Kidney capillary endothelial cell (primary cell): ENCODE measurements around the gene GGA3.
"Not testable (repeated sequence)": the region's sequence is repeated elsewhere in the genome, so short reads cannot be mapped to it uniquely, and the experiment has no call there.

Experiments used
- DNase-seq: peaks from one replicate; pipeline ENCODE4 v3.0.0-alpha.2; 2018; ENCODE audit warnings: low spot score

GGA3 gene

DNA sequence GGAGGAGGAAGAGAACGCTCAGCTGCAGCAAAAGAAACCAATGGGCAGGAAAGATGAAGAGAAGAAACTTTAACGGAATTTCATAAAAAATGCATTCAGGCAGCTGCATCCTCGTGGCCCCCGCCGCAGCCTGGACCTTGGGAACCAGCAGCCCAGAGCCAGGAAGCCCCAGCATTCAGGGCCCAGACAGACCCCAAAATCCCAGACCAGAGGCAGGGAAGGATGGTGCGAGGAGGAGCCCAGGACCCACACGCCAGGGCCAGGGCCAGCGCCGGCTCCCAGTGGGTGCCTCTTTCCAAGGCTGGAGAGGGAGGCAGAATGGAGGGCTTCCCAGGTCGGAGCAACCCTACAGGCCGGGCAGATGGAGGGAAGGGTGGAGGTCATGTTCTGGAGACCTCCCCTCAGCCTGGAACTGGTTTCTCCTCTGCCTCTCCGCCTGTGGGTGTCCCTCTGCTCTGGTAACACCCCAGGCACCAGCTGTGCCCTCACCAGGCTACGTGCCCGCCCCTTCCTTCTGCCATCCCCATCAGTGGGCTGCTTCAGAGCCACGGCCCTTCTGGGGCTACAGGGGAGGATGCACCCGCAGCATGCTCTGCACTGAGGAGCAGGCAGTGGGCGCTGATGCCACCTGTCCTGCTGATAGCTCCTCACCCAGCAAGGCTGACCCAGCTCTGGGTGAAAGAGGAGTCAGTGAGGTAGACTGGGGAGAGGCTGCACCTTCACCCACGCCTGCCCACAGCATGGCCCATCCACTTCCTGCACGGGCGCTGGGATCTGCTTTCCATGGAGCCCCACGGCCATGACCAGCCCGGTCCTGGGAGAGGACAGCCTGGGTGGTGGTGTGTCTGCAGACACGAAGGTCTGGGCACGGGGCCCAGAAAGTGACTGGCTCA lies 10.8 kb upstream of the GGA3 start:
- DNase-seq, result no peak

DNA sequence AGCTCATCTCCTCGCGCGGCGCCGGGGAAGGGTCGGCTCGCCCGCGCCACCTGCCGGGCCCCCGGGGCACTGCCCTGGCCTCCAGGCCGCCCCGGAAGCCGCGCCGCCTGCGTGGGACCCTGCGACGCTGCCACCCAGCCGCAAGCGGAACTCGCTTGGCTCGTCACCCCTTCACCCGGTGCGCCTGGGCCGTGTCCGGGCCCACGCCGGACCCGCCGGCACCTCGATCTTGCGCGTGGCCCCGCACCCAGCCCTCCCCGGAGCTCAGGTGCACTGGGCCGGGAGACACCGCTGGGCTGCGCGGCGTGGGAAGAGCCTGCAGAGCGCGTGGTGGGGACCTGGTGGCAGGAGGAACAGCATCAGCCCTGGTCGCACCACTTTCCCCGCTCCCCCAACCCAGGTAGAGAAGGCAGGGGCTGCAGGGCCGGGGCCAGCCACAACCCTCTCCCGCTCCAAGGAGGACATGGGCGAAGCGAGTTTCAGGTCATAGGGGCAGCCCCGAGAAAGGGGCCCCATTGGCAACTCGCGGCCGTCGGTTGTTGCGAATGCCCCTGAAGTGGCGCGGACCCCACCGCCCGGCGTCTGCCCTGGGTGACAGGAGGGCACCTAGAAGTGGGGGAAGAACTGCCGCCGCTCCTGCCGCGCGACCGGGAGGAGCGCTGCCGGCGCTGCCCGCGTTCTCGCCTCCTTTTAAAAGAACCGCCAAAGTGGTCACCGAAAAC lies 10.0 kb upstream of the GGA3 start:
- DNase-seq, result peak; percentile 69

DNA sequence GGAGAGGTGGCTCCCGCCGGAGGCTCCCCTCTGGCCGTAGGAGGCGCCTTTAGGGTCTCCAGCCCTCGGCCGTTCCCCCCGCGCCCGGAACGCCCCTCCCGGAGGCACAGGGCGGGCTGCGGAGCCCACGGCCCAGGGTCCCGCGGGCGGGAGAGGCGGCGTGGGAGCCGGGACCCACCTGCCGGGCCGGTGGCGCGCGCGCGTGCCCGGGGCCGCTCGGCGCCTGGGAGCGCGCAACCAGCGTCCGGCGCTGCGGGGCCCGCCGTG lies 9.5 kb upstream of the GGA3 start, which contains the start of gene MIF4GD:
Gene MIF4GD (minus strand): TSS at position 266 of the 267 bp plus-strand sequence. CDS start 1,036 bp downstream, outside the sequence.
- DNase-seq, result no peak

DNA sequence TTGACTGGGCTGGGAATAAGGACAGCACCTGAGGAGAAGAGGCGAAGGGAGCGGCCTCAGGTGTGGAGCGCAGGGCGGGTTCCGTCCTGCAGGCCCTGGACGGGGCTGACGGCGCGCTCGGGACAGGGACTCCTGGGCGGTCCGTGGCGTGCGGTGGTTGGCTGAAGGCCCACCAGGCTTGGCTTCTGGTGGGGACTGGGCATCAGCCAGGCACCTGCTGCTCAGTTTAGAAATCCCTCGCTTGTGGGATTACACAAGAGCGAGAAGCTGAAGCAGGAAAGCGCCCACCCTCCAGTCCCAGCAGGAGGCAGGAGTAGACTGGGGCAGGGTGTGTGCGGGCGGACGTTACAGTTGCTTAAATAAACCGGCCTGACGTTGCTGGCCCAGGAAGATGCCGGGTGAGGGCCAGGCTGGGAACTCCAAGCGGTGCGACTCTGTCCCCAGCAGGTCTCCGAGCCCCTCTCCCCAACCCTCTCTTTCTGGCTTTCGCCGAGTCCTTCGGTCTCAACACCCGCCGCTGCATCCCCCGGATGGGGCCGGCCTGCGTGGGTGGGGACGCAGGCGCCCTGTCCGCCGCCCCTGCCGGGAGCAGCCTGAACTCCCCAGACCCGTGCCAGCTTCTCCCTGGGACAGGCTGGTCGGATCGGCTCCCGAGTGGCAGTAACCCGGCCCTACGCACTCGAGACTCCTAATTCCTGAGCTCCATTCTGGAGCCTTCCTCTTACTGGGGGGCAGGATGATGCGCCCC lies 9.0 kb upstream of the GGA3 start:
- peak; percentile 49 for DNase-seq

DNA sequence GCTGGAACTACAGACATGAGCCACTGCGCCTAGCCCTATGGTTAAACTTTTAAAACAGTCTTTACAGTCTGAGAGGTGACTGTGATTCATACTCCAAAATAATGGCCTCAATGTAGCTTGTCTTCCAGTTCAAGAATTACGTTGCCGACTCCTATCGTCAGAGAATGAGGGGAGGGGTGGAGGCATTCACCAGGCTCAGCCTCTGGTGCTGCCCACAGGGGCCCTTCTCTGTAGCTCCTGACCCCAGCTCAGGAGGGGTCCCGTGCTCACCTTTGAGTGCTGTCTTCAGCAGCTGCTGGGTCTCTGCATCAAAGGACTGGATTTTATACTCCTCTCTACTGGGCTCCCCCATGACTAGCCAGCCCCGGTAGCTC lies 8.4 kb upstream of the GGA3 start:
- no peak for DNase-seq

DNA sequence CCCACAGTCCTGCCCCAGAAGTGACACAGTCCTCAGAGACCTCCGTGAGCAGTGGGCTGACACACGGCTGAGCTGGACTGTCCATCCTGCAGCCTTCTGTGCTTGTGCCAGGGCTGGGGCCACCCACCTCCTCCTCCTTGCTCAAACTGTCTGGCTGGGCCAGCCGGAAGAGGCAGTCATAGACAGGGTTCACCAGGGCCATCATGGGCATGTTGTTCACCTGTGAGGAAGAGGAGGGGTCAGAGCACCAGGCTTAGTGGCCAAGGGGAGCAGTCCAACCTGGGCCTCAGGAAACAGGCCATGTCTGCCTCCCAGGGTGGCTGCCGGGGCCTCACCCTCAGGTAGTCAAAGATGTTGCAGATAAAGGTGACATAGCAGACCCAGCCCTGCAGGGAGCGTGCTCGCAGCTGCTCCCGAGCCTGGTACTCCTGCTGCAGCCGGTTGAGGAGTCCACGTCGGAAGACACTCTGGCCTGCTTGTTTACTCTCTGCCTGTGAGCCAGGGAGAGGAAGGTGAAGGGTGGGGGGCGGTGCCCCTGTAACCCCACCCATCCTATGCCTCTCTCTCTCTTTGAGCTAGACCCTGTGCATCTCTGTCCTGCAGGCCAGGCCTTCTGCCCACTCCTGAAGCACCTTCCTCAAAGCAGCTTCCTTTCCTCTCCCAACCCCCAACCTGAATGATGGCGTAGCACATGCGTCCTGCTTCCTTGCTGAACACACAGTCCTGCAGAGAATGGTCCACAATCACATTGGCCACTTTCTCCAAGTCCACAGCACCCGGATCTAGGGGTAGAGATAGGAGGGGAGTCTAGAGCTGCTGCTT lies 6.2 kb upstream of the GGA3 start:
- no peak for DNase-seq

DNA sequence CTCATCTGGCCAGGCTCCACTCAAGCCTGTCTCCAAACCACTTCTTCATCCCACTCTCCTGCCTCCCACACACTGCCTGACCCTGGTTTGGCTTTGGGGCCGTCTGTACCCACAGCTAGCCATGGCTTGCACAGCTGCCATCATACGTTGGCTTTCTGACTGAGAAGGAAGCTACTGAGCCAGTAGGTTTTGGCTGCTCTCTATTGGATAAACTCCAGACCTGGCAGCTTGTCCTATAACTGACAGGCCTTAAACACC lies 5.7 kb upstream of the GGA3 start:
- no peak for DNase-seq

DNA sequence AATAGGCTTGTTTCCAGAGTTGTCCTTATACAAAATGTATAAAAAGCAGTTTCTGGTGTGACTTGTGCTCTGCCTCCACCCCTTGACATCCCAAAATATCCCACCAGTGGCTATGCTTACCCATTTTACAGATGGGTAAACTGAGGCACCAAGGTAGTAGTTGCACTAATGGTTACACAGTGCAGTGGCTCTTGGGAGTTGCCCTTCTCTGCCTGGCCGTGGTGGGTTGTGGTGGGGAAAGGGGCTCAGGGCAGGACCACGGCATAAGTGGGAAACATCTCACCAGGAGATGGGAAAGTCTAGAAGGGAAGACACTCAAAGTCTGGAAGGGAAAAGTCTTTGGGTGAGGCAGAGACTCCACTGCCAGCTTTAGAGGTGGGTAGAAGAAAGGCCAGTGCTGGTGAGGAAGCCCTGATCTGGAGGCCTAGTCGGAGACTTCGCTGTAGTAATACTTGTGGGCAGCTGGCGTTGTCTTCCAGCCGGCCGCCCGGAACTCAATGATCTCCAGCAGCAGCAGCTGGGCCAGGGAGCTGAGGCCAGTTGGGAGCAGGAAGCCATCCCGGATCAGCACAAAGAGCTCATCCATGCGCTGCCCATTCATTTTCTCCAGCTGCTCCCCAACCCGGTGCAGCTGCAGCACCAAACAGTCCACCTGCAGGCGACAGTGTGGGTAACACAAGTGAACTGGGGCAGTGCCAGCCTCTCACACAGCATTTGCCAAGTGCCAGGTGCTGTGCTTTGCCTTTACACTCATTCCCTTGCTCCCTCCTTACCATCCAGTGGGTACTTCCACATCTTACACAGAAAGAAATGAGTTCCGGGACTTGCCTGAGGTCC lies 5.1 kb upstream of the GGA3 start:
- no peak for DNase-seq

DNA sequence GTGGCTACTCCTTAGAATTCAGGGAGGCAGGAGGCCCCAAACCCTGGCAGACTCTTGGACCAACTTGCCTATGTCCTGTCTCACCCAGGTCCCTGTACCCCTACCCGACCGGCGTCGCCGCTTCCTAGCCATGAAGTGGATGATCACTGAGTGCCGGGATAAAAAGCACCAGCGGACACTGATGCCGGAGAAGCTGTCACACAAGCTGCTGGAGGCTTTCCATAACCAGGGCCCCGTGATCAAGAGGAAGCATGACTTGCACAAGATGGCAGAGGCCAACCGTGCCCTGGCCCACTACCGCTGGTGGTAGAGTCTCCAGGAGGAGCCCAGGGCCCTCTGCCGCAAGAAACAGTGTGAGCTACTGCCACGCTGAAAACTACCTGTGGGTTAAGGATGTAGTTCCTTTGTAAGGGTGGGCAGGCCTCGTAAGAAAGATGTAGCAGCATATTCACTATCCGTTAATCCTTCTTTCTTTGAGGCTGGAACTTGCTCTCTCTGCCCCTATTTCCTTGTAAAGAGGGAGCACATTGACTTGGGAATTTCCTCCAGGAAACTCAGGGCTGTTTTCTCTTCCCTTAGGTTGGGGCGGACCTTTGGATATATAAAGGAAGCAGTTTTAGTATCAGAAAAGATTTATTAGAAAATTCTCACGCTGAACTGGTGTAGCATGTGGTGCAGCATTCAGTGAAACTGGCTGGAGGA lies 4.4 kb upstream of the GGA3 start:
- DNase-seq, result peak; percentile 55

DNA sequence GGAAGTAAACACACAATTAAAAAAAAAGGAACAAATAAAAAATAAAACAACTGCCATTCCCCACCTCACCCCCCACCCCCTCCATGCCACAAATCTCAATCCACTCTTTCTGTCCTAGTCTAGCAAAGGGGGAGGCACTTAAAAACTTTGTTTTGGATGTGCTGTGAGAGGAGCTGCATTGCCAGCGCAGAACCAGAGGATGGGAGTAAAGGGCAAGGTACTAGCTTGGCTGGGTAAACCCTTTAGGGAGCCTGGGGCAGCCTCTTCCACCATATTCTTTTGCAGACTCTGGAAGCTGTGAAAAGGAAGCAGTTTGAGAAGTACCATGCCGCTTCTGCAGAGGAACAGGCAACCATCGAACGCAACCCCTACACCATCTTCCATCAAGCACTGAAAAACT lies 1.6 kb upstream of the GGA3 start:
- DNase-seq, result no peak

DNA sequence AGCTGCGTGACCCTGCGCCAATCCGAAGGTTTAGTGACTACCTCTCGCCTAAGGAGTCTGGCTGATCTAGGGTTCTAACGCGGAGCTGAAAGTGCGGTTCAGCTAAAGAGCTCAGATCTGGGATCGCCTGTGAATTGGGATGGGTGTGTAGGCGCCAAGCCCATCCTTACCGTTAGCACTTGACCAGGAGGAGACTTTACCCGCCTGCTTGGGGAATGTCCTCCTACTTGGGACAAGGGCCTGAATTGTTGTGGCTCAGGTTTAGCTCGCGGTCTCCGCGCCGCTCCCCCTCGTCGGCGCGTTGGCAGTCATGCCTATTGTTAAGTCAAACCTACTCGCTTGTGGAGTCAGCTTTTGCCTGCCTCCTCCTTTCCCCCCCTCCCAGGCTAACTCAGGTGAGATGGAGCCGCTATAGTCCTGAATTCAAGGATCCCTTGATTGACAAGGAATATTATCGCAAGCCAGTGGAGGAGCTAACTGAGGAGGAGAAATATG lies 753 bp upstream of the GGA3 start:
- no peak for DNase-seq

DNA sequence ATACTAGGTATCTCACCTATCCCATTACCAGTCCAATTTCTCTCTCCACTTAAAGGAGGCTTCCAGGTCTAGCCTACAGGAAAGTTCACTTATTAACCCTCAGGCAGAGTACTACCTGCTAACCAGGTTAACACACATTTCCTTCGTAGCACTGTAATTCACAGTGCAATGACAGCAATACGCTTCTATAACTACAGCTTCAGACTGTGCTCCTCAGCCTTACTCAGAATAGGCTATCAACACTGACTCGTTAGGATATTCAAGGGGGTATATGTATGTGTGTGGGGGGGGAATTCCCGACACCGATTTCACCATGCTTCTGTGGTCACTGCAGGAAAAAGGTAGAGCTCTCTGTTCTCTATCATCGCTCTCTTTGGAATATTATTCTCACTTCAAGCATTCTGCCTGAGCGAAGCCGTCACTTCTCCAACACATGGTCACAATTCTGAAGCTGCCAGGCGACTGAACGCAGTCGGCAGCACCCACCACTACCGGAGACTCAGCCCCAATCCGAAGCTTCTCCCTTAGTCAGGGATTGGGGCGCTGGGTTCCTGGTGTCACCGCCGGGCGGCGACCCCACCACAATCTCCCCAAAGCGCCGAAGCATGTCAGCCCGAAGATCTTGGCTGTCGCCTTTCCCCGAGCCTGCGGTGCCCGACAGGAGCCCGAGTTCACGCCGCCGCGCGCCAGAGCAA lies 618 bp downstream of the GGA3 start:
- DNase-seq, result no peak

DNA sequence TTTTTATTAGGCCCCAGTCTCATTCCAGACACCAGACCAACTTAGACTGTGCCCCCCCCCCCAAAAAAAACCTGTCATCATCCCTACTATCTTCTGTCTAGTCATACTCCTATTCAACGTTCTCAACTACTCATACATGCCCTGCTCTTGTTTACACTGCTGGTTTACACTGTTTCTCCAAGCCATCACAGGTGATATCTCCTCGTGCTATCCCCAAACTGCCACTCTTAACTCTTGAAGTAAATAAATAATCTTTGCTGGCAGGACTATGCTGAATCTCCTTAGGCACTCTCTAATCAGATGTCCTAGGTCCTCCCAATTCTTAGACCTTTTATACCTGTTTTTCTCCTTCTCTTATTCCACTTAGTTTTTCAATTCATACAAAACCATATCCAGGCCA lies 4.2 kb downstream of the GGA3 start:
- not testable (repeated sequence) for DNase-seq

DNA sequence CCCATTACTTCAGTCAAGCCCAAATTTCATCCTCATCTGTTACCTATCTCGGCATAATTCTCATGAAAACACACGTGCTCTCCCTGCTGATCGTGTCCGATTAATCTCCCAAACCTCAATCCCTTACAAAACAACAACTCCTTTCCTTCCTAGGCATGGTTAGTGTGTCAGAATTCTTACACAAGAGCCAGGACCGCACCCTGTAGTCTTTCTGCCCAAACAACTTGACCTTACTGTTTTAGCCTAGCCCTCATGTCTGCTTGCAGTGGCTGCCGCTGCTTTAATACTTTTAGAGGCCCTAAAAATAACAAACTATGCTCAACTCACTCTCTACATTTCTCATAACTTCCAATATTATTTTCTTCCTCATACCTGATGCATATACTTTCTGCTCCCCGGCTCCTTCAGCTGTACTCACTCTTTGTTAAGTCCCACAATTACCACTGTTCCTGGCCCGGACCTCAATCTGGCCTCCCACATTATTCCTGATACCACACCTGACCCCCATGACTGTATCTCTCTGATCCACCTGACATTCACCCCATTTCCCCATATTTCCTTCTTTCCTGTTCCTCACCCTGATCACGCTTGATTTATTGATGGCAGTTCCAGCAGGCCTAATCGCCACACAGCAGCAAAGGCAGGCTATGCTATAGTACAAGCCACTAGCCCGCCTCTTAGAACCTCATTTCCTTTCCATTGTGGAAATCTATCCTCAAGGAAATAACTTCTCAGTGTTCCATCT lies 5.3 kb downstream of the GGA3 start:
- DNase-seq, result not testable (repeated sequence)

DNA sequence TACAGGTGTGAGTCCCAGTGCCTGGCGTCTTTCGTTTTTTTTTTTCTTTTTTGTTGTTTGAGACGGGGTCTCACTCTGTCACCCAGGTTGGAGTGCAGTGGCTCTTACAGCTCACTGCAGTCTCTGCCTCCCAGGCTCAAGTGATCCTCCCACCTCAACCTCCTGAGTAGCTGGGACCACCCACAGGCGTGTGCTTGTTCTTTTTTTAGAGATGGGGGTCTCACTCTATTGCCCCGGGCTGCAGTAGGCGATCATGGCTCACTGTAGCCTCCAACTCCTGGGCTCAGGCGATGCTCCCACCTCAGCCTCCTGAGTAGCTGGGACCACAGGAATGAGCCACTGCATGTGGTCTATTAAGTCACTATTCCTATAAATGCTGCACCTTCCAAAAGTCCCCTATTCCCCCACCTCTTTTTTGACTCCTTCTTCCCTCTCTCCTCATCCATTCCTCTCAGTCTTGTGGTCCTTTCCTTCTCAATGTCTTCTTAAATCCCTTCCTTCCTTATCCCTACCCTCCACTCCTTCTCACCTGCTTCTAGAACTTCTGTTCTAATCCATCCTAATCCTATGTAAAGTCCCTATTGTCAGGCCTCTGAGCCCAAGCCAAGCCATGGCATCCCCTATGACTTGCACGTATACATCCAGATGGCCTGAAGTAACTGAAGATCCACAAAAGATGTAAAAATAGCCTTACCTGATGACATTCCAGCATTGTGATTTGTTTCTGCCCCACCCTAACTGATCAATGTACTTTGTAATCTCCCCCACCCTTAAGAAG lies 9.2 kb downstream of the GGA3 start:
- DNase-seq, result no peak

DNA sequence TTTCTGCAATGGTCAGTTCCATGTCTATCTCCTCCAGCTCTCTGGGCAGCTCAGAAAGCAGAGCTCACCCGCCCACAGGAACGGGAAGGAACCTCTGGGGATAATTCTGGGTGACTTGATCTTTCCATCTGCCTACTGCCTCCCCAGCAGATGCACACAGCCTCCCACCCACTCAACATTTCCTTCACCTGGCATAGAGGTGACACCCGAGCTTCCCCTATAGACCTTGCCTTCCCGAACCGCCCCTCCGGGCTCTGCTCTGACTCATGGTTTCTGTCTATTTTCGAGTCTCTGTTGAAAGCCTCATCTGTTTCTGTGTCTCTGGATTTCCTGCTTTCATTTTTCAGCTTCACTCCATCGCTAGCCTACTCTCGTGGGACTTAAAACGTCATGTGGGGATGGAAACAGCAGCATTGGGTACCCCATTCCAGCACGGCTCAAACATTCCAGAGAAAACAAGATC lies 11.4 kb downstream of the GGA3 start:
- DNase-seq, result no peak

DNA sequence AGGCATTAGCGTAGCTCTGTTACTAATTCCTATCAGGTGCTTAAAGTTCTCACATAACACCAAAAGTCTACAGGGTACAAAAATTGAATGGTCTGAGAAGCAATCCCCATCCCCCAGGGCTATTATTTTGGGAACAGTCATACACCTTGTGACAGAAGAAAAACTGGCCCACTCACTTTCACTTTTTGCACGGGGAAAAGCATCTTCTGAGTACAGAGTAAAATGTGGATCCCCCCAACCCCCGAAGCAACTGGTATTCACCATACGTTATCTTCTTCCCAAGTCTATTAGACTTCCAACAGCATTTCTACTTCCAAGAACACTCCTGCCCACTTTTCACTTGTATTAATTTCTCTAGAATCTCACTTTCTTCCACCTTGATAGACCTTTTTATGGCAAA lies 11.8 kb downstream of the GGA3 start:
- no peak for DNase-seq

DNA sequence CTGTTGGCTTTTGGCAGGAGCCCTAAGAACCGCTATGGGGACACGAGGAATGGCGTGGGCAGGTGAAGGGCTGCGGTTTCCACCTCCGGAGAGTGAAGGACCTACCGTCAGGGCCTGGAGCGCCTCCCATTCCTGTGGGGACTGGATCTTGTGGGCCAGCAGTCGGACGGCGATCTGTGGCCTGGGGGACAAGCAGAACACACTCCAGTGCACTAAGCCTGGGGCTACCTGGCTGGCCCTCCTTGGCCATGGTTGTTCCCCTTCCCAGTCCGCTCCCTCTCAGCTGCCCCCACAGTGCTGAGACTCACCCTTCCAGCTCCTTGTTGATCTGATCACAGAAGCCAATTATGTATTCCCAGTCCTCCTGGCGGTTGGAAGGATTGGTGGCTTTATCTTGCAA lies 15.0 kb downstream of the GGA3 start:
- no peak for DNase-seq
